ENCODE measurements around the gene GRK1.

GRCh38 chr13:113783966-113784644 lies 117.1 kb downstream of the GRK1 start:
- TF ChIP-seq POLR2A (IDR thresholded peaks at IDR 0.05): no peak
- TF ChIP-seq CTCF (IDR thresholded peaks at IDR 0.05): no peak
